GM19025 (cell line): Measurements from ENCODE around the gene BCAS3.

Experiments
- ATAC-seq: cut with Tn5 transposase; IDR thresholded peaks from one replicate; pipeline ENCODE4 v1.9.1; 2021; ENCODE audit warnings: mild to moderate bottlenecking, low read depth, moderate library complexity; ENCODE audit not compliant: unreplicated experiment

The BCAS3 gene

DNA sequence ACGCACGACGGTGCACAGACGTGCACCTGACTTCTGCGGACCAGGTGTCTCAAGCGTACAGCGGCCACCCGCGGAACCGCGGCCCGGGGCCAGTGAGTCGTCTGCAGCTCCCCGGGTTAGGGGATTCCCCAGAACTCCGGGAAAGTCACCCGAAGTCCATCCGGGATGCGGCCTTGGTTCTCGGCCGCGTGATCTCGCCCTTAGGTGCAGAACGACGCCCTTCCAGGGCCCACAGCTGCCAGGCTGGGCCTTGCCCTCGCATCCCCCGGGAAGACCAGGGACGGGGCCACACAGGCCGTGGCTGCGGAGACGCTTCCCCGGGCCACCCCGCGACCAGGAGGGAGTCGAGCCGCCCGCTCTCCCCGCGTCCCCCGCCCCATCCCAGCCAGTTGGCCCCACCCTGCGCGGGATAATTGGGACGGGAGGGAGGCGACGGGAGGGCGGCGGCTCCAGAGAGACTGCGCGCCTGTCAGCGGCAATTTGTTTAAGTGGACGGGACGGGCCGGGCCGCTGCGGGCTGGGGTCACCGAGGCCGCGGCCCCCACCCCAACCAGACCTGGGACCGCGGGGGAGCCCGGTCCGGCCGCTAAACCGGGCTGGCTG is 718.4 kb downstream of the BCAS3 start:
- ATAC-seq = no peak

DNA sequence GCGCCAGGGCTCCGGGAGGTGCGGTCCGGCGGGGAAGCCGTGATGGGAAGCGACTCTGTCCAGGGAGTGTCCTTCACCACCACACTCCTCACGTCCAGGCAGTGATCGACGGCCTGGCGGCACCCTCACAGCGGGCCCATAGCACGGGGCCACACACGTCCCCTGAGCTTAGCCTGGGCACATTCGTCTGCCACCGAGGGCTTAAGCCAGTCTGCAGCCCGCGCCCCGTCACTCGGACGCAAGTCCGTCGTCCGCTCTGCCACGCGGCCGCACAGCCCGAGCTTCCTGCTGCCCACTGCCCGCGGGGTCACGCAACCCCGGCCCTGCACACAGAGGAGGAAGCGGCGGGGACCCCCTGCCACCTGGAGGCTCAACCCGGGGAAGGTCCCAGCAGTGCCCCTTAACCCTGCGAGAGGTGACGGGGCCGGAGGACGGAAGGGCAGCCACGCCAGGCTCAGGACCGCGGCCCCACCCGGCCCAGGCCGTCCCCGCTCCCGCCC is 719.0 kb downstream of the BCAS3 start:
- no peak for ATAC-seq

DNA sequence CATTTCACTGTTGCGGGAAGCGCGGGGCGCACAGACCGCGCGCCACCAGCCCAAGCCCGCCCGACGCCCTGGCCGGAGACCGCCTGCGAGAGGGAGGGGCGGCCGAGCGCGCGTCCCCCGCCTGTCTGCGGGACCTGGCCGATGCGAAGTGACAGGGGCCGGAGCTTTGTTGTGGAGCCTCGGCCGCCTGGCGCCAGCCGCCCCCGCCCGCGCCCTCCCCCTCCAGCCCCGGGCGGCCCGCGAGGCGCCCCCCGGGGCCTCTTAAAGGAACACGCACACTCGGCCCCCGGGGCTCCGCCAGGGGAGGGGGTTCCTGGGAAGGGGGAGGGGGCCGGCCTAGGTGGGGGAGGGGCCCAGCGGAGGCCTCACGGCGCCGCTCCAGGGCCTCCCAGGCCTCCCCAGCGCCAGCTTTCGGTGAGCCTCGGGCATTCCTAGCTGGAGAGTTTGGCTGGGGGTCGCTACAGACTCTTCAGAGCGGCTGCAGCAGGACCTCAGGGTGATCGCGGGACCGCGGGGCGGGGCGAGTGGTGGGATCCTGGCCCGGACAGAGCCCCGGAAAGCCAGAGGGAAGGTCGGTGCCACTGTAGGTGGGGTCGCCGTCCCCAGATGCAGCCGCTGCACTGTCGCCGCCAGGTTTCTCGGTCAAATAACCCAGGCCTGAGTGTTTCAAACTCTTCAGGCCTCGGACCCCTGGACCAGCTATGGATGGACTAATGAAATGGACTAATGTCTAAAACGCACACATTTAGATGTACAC is 719.6 kb downstream of the BCAS3 start:
- no peak for ATAC-seq

DNA sequence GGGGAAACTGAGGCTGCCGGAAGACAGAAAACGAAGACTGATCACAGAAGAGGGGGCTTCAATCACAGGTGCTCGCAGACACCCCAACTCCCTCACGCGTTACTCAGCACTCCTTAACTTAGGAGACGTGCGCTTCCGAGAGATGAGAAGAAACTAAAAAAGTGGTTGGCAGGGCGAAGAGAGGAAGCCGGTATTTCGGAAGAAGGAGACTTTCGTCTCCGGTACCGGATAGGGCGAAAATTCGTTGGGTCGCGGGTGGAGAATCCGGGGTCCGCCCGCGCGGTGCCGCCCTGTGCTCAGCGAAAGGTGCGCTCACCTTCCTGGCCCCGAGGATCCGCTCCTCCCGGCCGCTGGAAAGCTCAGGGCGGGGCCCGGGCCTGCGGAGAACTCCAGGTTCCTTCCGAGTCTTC is 721.1 kb downstream of the BCAS3 start:
- no peak for ATAC-seq

DNA sequence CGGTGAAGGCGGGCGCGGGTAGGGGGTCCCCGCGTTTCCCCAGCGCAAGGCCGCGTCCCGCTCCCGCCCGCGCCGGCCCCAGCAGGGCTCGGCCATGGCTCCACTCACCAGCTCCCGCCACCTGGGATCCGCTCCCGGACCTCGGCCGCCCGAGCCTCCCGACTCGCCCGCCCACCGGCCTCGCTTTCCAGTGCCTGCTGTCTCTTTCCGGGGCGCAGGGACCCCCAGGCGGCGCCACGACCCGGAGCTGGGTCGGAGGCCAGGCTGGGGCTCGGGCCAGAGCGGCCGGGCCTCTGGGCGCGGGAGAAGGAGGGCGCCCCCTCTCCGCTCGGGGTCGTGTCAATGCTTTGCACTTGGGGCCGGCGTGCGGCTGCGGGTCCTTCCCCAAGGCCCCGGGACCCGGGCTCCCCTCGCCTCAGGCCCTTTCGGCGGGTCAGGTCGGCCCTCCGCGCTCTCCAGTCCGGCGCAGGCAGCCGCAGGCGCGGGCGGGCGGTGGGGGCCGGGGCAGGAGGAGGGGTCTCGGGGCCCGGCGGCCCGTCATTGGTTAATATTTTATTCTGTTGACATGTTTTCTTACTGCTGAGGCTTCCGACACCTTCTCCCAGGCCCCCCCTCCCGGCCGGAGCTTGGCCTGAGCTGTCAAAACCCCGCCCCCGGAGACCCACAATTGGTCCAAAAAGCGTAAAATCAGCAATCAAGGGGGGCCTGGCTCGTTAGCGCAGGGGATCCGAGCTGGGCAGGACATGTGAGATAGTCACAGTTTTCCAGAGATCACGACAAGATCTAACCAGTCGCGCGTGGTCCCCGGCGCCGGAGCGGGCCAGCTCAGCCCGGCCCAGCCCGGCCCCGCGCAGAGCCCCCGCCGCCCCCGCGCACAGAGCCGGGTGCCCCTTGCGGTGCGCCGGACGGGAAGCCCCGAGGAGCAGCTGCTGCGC is 721.7 kb downstream of the BCAS3 start, which contains the start of gene TBX2:
Gene TBX2, plus strand, starts transcription at position 713 of the 935 bp plus-strand sequence. CDS start 334 bp downstream, outside the sequence.
- no peak for ATAC-seq

DNA sequence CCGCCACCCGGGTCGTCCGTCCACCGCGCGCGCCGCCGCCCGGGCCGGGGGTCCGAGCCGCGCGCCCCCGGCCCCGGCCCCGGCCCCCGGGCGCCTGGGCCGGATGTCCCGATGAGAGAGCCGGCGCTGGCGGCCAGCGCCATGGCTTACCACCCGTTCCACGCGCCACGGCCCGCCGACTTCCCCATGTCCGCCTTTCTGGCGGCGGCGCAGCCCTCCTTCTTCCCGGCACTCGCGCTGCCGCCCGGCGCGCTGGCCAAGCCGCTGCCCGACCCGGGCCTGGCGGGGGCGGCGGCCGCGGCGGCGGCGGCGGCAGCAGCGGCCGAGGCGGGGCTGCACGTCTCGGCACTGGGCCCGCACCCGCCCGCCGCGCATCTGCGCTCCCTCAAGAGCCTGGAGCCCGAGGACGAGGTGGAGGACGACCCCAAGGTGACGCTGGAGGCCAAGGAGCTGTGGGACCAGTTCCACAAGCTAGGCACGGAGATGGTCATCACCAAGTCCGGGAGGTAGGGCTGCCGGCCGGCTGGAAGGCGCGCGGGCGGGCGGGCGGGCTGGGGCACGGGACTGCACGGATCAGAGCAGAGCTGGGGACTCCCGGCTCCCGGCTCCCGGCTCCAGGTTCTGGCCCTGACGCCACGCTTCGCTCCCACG is 722.5 kb downstream of the BCAS3 start:
- ATAC-seq = no peak

DNA sequence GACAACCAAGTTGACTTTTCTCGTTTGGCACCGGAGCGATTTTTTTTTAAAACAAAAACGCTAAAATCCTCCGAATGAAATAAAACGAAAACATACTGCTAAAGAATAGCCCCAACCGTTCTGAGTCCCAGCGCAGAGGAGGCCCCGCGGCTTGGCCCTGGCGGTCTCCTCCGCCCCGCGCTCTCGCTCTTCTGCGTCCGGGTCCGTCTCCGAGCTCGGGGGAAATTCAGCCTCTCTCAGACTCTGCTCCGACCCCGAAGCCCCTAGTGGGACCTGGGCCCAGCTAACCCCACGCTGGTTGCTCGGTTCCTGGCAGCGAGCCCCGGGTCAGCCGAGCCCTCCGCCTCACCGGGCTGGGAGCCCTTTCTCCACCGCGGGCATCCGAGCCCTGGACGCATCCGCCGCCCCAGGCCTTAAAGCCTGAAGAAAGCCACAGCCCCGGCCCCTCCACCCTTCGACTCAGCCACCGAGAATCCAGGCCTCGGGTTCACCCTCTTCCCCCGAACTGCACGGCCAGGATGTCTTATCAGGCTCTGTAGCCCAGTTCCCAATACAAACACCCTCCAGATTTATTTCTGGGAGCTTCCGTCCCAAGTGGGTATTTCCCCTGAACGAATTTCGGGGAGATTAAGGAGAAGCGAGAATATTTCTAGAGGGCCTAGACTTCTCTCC is 723.2 kb downstream of the BCAS3 start:
- no peak for ATAC-seq

DNA sequence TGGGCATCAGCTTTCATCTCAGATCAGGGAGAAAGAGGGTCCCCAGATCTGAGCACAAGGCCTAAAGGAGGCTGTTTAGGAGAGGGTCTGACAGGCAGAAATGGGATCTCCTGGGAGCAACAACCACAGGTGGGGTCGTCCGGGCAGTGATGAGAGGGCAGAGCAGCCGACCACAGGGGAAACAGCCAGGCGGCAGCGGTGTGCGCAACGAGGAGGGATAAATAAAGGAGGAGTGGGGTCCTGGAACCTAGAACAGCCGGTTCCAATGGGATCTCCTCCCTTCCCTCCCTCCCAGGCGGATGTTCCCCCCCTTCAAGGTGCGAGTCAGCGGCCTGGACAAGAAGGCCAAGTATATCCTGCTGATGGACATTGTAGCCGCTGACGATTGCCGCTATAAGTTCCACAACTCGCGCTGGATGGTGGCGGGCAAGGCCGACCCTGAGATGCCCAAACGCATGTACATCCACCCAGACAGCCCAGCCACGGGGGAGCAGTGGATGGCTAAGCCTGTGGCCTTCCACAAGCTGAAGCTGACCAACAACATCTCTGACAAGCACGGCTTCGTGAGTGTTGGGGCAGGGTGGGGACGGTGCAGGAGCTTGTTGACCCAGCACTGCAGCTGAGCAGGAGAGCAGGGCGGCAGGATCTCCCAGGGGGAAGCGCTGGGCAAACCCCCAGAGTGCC is 723.9 kb downstream of the BCAS3 start:
- no peak for ATAC-seq

DNA sequence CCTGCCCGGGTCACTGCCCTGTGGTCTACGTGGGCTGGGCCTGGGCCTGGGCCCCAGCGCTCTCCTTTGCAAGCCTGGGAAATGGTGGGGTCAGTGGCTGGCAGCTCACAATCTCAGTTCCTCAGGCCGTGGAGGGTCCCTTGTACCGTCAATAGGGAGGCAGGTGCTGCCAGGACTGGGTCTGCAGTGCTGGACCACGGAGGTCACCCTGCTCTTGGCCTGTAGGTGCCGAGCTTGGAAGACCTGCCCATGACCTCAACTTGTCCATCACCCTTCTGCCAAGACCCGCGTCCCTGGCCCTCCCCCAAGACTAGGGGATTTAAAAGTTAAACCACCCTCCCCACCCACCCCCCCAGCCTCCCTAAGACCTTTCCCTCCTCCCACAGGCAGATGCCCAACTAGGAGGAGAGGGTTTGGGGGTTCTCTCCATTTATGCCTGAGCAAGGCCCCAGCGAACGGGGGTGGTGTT is 724.5 kb downstream of the BCAS3 start:
- ATAC-seq = no peak

DNA sequence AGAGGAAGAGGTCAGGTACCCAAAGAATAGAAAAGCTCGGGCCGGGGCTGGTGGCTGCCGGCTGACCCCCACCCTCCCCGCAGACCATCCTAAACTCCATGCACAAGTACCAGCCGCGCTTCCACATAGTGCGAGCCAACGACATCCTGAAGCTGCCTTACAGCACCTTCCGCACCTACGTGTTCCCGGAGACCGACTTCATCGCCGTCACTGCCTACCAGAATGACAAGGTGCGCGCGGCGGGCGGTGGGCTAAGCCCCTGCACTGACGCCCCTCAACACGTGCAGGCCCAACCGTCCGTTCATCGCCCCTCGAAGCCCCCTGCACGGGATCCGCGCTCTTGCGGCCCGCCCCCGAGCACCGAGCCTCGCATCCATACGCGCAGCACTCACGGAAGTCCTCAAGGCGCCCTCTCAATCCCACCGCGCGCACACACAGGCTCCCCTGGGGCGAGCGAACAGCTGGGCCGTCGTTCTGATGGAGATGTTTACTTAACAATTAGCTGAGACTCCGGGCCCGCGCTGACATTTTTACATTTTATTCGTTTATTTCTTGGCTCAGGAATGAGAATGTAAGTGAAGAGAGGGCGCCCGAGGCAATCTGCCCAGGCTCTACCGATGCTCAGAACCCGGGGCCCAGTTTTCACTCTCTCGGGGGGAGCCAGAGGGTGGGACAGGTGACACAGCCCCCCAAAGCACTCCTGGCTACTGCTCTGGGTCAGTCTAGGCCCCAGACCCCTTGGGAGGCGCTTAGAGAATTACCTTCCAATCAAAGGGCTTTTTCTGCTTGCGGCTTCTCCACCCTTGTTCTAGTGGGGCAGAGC is 725.5 kb downstream of the BCAS3 start:
- ATAC-seq = no peak

DNA sequence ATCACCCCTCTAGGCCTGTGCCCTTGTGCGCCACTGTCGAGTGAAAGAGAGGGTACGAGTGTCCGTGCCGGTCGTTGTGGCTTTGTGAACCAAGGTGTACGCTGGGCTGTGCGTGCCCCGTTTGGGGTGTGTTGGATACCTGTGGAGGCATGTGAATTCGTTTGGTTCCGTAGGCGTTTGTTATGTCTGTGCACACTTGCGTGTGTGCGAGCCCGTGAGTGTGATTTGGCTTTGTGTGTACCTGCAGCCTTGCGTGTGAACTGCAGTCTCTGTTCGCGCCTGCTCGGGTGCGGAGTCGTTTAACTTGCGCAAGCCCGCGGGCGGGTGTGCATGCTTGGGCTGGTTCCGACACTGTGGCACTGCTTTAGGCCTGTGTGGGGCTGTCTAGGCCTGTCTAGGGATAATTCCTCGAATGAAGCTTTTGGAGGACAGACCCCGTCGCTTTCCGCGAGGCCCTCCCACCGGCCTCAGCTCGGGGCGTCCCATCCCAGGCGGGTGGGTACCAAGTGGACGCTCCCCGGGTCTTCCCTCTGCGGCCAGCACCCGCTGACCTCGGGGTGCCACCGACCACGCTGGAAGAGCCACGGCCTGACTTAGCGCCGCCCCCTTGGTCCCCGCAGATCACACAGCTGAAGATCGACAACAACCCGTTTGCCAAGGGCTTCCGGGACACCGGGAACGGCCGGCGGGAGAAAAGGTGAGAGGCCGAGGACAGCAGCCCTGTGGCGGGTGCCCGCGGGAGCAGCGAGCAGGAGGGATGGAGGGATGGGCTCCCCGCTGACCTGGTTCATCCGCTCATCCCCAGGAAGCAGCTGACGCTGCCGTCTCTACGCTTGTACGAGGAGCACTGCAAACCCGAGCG is 726.4 kb downstream of the BCAS3 start:
- ATAC-seq = no peak

DNA sequence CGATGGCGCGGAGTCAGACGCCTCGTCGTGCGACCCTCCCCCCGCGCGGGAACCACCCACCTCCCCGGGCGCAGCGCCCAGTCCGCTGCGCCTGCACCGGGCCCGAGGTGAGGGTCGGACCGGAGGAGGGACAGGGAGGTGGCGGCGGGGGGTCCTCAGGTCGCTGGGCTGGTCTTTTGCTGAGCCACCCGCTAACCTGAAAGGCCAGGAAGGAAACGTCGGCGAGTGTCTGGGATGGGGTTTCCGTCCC is 726.9 kb downstream of the BCAS3 start:
- no peak for ATAC-seq

DNA sequence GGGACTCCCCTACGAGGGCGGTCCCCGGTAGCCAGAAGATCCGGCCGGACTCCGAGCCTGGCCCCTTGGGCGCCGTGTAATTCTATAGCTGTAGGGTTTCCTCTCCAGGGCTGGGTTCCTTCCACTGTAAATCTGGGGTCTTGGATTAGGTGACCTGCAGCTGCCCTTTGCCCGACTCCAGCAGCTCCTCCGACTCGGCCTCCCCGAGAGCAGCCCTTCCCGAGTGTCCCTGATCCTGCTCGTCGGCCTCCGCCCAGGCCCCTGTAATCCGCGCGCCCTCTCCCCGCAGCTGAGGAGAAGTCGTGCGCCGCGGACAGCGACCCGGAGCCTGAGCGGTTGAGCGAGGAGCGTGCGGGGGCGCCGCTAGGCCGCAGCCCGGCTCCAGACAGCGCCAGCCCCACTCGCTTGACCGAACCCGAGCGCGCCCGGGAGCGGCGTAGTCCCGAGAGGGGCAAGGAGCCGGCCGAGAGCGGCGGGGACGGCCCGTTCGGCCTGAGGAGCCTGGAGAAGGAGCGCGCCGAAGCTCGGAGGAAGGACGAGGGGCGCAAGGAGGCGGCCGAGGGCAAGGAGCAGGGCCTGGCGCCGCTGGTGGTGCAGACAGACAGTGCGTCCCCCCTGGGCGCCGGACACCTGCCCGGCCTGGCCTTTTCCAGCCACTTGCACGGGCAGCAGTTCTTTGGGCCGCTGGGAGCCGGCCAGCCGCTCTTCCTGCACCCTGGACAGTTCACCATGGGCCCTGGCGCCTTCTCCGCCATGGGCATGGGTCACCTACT is 727.4 kb downstream of the BCAS3 start:
- no peak for ATAC-seq

DNA sequence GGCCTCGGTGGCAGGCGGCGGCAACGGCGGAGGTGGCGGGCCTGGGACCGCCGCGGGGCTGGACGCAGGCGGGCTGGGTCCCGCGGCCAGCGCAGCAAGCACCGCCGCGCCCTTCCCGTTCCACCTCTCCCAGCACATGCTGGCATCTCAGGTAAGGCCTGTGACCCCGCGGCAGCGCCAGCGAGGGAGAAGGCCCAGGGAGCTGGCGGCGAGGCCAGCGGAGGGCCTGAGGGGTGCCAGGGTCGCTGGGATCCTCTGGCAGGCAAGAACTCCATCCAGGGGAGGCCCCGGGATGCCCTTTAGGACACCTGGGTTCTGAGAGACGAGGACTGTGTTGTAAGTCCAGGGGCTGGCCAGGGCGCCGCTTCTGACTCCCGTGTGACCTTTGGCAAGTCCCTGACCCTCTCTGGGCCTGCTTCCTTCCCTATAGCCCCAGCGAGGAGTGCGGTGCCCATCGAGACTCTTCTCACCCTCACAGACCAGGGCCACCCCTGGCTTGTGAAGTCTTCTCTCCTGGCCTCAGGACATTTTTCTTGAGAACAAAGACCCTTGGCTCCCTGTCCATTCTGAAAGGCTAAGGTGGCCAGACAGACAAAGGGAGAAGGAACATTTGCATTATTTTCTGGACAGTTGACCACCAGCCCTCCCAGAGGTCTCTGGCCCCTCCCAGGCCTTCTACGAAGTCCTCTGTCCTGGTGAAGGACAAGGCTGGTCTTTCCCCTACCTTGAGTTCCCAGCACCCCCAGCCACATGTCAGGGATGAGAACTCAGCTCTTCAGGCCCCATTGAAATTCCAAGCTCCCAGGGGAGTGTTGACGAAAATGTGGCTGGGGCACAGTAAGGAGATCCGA is 728.3 kb downstream of the BCAS3 start:
- no peak for ATAC-seq

DNA sequence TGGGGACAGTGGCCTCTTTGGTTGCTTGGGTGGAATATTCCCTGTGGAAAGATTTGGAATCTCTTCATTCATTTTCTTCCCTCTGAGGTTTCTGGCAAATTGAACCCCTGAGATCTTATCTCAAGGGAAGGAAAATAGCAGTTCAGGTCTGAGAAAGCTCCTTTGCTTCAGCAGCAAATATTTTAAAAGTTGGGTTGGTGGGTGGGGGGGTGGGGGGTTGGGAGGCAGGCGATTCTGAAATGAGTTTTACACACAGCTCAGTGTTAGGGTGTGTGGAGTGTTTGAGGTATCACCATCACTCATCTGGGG is 728.8 kb downstream of the BCAS3 start:
- no peak for ATAC-seq
